ENCODE data around the gene MBLAC2.

- TF ChIP-seq CTCF (IDR thresholded peaks at IDR 0.05; ENCODE audit: insufficient read depth, low read length), result no peak
- TF ChIP-seq GABPA (IDR thresholded peaks at IDR 0.05; ENCODE audit: low read depth), result no peak
- TF ChIP-seq POLR2AphosphoS5 (IDR thresholded peaks at IDR 0.05; ENCODE audit: low read depth), result no peak
- TF ChIP-seq REST (IDR thresholded peaks at IDR 0.05; ENCODE audit: insufficient replicate concordance, low read depth), result no peak
These were observed 36.9 kb downstream of the MBLAC2 start for GRCh38 chr5:90437663-90438062.
